GM20431 (cell line): ENCODE results near the gene NLRP5.

Experiments used
- in situ Hi-C: fragments of 300-500 bp; cut with MseI, MboI; formaldehyde crosslinking; loops from one replicate; pipeline ENCODE4 v1.15.0; 2020; ENCODE audit warnings: low sequenced_read_pairs; ENCODE audit not compliant: unreplicated experiment

NLRP5 gene

GRCh38 chr19:56069642-56070041 is 83.1 kb downstream of the NLRP5 start:
- in situ Hi-C loops = loop anchor here (10.0 kb wide), 1 partner anchor 275 kb away; no protein-coding TSS in a partner anchor

- in situ Hi-C loops = loop anchor here (10.0 kb wide), 1 partner anchor 274 kb away; no protein-coding TSS in a partner anchor
Measured at GRCh38 chr19:56071151-56071550, 84.6 kb downstream of the NLRP5 start.

GRCh38 chr19:56076498-56076897 is 89.9 kb downstream of the NLRP5 start:
- in situ Hi-C loops = loop anchor here (10.0 kb wide), 1 partner anchor 268 kb away; no protein-coding TSS in a partner anchor

GRCh38 chr19:56079609-56080008 is 93.0 kb downstream of the NLRP5 start:
- in situ Hi-C loops = loop anchor here (10.0 kb wide), 1 partner anchor 265 kb away; no protein-coding TSS in a partner anchor

- in situ Hi-C loops = no loop called here
Measured at GRCh38 chr19:56080669-56081401, 94.3 kb downstream of the NLRP5 start.

GRCh38 chr19:56083668-56084067 is 97.1 kb downstream of the NLRP5 start:
- in situ Hi-C loops = no loop called here

GRCh38 chr19:56084835-56085536 is 98.4 kb downstream of the NLRP5 start:
- in situ Hi-C loops = no loop called here

GRCh38 chr19:56085571-56086275 is 99.1 kb downstream of the NLRP5 start:
- in situ Hi-C loops = no loop called here

- in situ Hi-C loops = no loop called here
Measured at GRCh38 chr19:56086671-56087430, 100.3 kb downstream of the NLRP5 start.

- in situ Hi-C loops = no loop called here
Measured at GRCh38 chr19:56087647-56088496, 101.3 kb downstream of the NLRP5 start.

- in situ Hi-C loops = no loop called here
Measured at GRCh38 chr19:56088497-56089215, 102.1 kb downstream of the NLRP5 start.

- in situ Hi-C loops = no loop called here
Measured at GRCh38 chr19:56089344-56089743, 102.8 kb downstream of the NLRP5 start.

GRCh38 chr19:56091066-56091490 is 104.5 kb downstream of the NLRP5 start:
- in situ Hi-C loops = no loop called here

GRCh38 chr19:56091751-56092546 is 105.4 kb downstream of the NLRP5 start:
- in situ Hi-C loops = no loop called here

GRCh38 chr19:56092685-56093631 is 106.4 kb downstream of the NLRP5 start:
- in situ Hi-C loops = no loop called here

GRCh38 chr19:56094449-56094848 is 107.9 kb downstream of the NLRP5 start:
- in situ Hi-C loops = no loop called here

GRCh38 chr19:56096665-56097064 is 110.1 kb downstream of the NLRP5 start:
- in situ Hi-C loops = no loop called here
